IMR-90 (cell line): ENCODE measurements around the gene CACNA1G. TPM values are rescaled to one million over a fixed set of nuclear protein-coding genes. Genes with fewer than 3 reads are reported as not detected.
A peak's percentile ranks its signal among the peaks of the same experiment; 100 is the strongest.

Experiments used
- ATAC-seq: fragments of 200-7000 bp; cut with Tn5 transposase; 2 replicates; pipeline ENCODE4 v1.9.1; 2020; ENCODE audit warnings: low read depth, mild to moderate bottlenecking, moderate library complexity
- BruUV-seq: library from RNA; stranded (reverse); fragments of 400-500 nt; replicated peaks from 2 replicates; lab custom pipeline; 2021; lab: Mats Ljungman, UMichigan
- CTCF ChIA-PET: fragments of 300-600 bp; formaldehyde crosslinking; extraction: SDS; loops from one replicate; lab custom pipeline; 2021; ENCODE audit warnings: antibody characterized with exemption; lab: Yijun Ruan, JAX
- POLR2A ChIA-PET: fragments of 300-600 bp; sonication (Branson Sonifier 250); formaldehyde crosslinking; loops from one replicate; lab custom pipeline; 2022; ENCODE audit warnings: antibody characterized with exemption; ENCODE audit not compliant: unreplicated experiment; lab: Charles Lee
- DNase-seq: peaks from one replicate; pipeline ENCODE4 v3.0.0; 2013
- H2AFZ ChIP-seq: replicated peaks from 2 replicates; pipeline ENCODE3; 2013; ENCODE audit warnings: low read length, mild to moderate bottlenecking; ENCODE audit not compliant: poor library complexity
- H2AK5ac ChIP-seq: 2 replicates; pipeline ENCODE4 v1.6.1; 2013; ENCODE audit warnings: low read depth, low read length, inconsistent platforms
- H2AK9ac ChIP-seq: replicated peaks from 2 replicates; pipeline ENCODE3; 2013; ENCODE audit warnings: mild to moderate bottlenecking, low read depth, low read length, moderate library complexity; ENCODE audit not compliant: poor library complexity
- H2BK120ac ChIP-seq: 2 replicates; pipeline ENCODE4 v1.6.1; 2013; ENCODE audit warnings: low read depth, low read length, inconsistent platforms
- H2BK15ac ChIP-seq: 3 replicates; pipeline ENCODE4 v1.6.1; 2013; ENCODE audit warnings: low read depth, low read length, inconsistent platforms
- H2BK20ac ChIP-seq: 2 replicates; pipeline ENCODE4 v1.6.1; 2013; ENCODE audit warnings: low read depth, mild to moderate bottlenecking, inconsistent platforms, low read length, moderate library complexity
- H2BK5ac ChIP-seq: 2 replicates; pipeline ENCODE4 v1.6.1; 2013; ENCODE audit warnings: mild to moderate bottlenecking, low read depth, low read length, inconsistent platforms; ENCODE audit not compliant: poor library complexity, severe bottlenecking
- H3K14ac ChIP-seq: replicated peaks from 2 replicates; pipeline ENCODE4 v1.6.1; 2013; ENCODE audit warnings: low read depth, low read length, inconsistent platforms
- H3K18ac ChIP-seq: 2 replicates; pipeline ENCODE4 v1.6.1; 2013; ENCODE audit warnings: low read depth, low read length, control low read depth
- H3K23ac ChIP-seq: 2 replicates; pipeline ENCODE4 v1.6.1; 2013; ENCODE audit warnings: low read depth, low read length, inconsistent platforms
- H3K27ac ChIP-seq: 2 replicates; pipeline ENCODE4 v1.5.1; 2013; ENCODE audit warnings: mild to moderate bottlenecking, control low read depth, low read length; ENCODE audit not compliant: insufficient read depth
- H3K27me3 ChIP-seq: 2 replicates; pipeline ENCODE4 v1.6.1; 2013; ENCODE audit warnings: low read length; ENCODE audit not compliant: control insufficient read depth, insufficient read depth
- H3K36me3 ChIP-seq: 2 replicates; pipeline ENCODE4 v1.6.1; 2013; ENCODE audit warnings: low read length, mixed read lengths; ENCODE audit not compliant: control insufficient read depth, insufficient read depth
- H3K4ac ChIP-seq: 2 replicates; pipeline ENCODE4 v1.6.1; 2013; ENCODE audit warnings: low read depth, low read length, inconsistent platforms
- H3K4me1 ChIP-seq: 2 replicates; pipeline ENCODE4 v1.6.1; 2013; ENCODE audit warnings: low read length, mixed read lengths; ENCODE audit not compliant: control insufficient read depth, insufficient read depth
- H3K4me2 ChIP-seq: 2 replicates; pipeline ENCODE4 v1.6.1; 2013; ENCODE audit warnings: low read depth, mild to moderate bottlenecking, control low read depth, low read length, moderate library complexity
- H3K4me3 ChIP-seq: 2 replicates; pipeline ENCODE4 v1.5.1; 2013; ENCODE audit warnings: low read depth, mild to moderate bottlenecking, control low read depth, low read length, moderate library complexity; ENCODE audit not compliant: insufficient read depth
- H3K56ac ChIP-seq: 2 replicates; pipeline ENCODE4 v1.6.1; 2013; ENCODE audit warnings: low read length, inconsistent platforms; ENCODE audit not compliant: insufficient read depth; ENCODE audit errors: extremely low read depth
- H3K79me1 ChIP-seq, 2 experiments: 2 replicates each; pipeline ENCODE4 v1.6.1; 2013; ENCODE audit warnings: low read length in 2 of 2, inconsistent platforms in 1 of 2, low read depth in 1 of 2
- H3K9ac ChIP-seq: 2 replicates; pipeline ENCODE4 v1.6.1; 2013; ENCODE audit warnings: low read depth, low read length, control low read depth
- H3K9me1 ChIP-seq: 2 replicates; pipeline ENCODE4 v1.6.1; 2013; ENCODE audit warnings: low read length, inconsistent platforms; ENCODE audit not compliant: insufficient read depth
- H3K9me3 ChIP-seq: 2 replicates; pipeline ENCODE4 v1.6.1; 2013; ENCODE audit warnings: low read length; ENCODE audit not compliant: control insufficient read depth, insufficient read depth
- H4K20me1 ChIP-seq: 2 replicates; pipeline ENCODE4 v1.6.1; 2013; ENCODE audit warnings: low read length, inconsistent platforms; ENCODE audit not compliant: insufficient read depth
- H4K5ac ChIP-seq: 2 replicates; pipeline ENCODE4 v1.6.1; 2013; ENCODE audit warnings: mild to moderate bottlenecking, low read depth, low read length, control low read depth
- H4K8ac ChIP-seq, 2 experiments: 2 replicates each; pipeline ENCODE4 v1.6.1; 2013; ENCODE audit warnings: low read depth in 2 of 2, low read length in 2 of 2, control low read depth in 1 of 2, inconsistent platforms in 1 of 2
- H4K91ac ChIP-seq: 2 replicates; pipeline ENCODE4 v1.6.1; 2013; ENCODE audit warnings: low read depth, low read length, inconsistent platforms; ENCODE audit not compliant: insufficient read depth
- BHLHE40 ChIP-seq: fragments of 150-350 bp; IDR thresholded peaks from 2 replicates; pipeline ENCODE4 v1.6.1; 2016; ENCODE audit warnings: mild to moderate bottlenecking, low read depth, low read length
- CEBPB ChIP-seq: IDR thresholded peaks from 2 replicates; pipeline ENCODE4 v1.6.1; 2012; ENCODE audit warnings: low read depth, low read length, improper control_type of control experiment
- CHD1 ChIP-seq: IDR thresholded peaks from 2 replicates; pipeline ENCODE4 v1.6.1; 2012; ENCODE audit warnings: low read depth, low read length, improper control_type of control experiment
- FOS ChIP-seq: fragments of 150-350 bp; IDR thresholded peaks from 2 replicates; pipeline ENCODE4 v1.6.1; 2016; ENCODE audit warnings: low read depth, low read length
- MAFK ChIP-seq: IDR thresholded peaks from 2 replicates; pipeline ENCODE4 v1.6.1; 2012; ENCODE audit warnings: low read depth, low read length, improper control_type of control experiment
- MAZ ChIP-seq: IDR thresholded peaks from 2 replicates; pipeline ENCODE4 v1.6.1; 2012; ENCODE audit warnings: low read depth, mild to moderate bottlenecking, low read length, improper control_type of control experiment, moderate library complexity, borderline replicate concordance
- MXI1 ChIP-seq: IDR thresholded peaks from 2 replicates; pipeline ENCODE4 v1.6.1; 2012; ENCODE audit warnings: low read depth, mild to moderate bottlenecking, low read length, moderate library complexity, borderline replicate concordance
- NFE2L2 ChIP-seq: fragments of 150-350 bp; IDR thresholded peaks from 2 replicates; pipeline ENCODE4 v1.6.1; 2016; ENCODE audit warnings: low read depth, mild to moderate bottlenecking, low read length
- POLR2A ChIP-seq: IDR thresholded peaks from 2 replicates; pipeline ENCODE4 v1.6.1; 2012; ENCODE audit warnings: mild to moderate bottlenecking, low read depth, low read length
- RCOR1 ChIP-seq: IDR thresholded peaks from 2 replicates; pipeline ENCODE4 v1.6.1; 2012; ENCODE audit warnings: mild to moderate bottlenecking, low read length, improper control_type of control experiment; ENCODE audit not compliant: insufficient replicate concordance
- RFX5 ChIP-seq: IDR thresholded peaks from 2 replicates; pipeline ENCODE4 v1.8.0; 2012; ENCODE audit warnings: low read depth, mild to moderate bottlenecking, low read length, moderate library complexity
- WGBS, 2 experiments: methylation state at CpG; one replicate each; pipeline versions ENCODE4 v1.1.5 to v1.1.7; 2013; ENCODE audit warnings: missing lambda C conversion rate in 2 of 2; ENCODE audit not compliant: insufficient read length in 1 of 2; ENCODE audit errors: extremely low coverage in 2 of 2; 5-methylcytosine and 5-hydroxymethylcytosine counted together
- dilution Hi-C: fragments of 300-500 bp; cut with HindIII; formaldehyde crosslinking; loops from one replicate; pipeline ENCODE4 v1.14.3; 2018; ENCODE audit warnings: low sequenced_read_pairs; ENCODE audit not compliant: unreplicated experiment
- in situ Hi-C: fragments of 300-500 bp; cut with MboI; formaldehyde crosslinking; loops from 3 replicates; pipeline ENCODE4 v1.14.3; 2019; ENCODE audit warnings: low sequenced_read_pairs, inconsistent platforms, mixed read lengths
- intact Hi-C: fragments of 100-400 bp; cut with micrococcal nuclease; formaldehyde crosslinking; loops from 2 replicates; pipeline ENCODE4 v1.10.0; 2022
- polyA plus RNA-seq, 3 experiments: library from polyadenylated mRNA; depleted of rRNA; stranded (reverse); fragments of >200 nt; gene quantifications; 2 replicates each; pipeline ENCODE4 v1.2.3, GENCODE V29; 2012; ENCODE audit warnings: low replicate concordance in 1 of 3
- total RNA-seq: library from RNA; depleted of rRNA; stranded (reverse); fragments of >200 nt; gene quantifications from 2 replicates; pipeline ENCODE4 v1.2.3, GENCODE V29; 2012
- TF ChIP-seq, protein P1 (sequence below): fragments of 150-350 bp; IDR thresholded peaks from 2 replicates; pipeline ENCODE4 v1.6.1; 2017; ENCODE audit warnings: mild to moderate bottlenecking, antibody characterized with exemption, low read length, low read depth
- TF ChIP-seq, protein P2 (sequence below): fragments of 150-350 bp; IDR thresholded peaks from 2 replicates; pipeline ENCODE4 v1.6.1; 2016; ENCODE audit warnings: low read depth, mild to moderate bottlenecking, low read length, moderate library complexity, borderline replicate concordance
- TF ChIP-seq, protein P3 (sequence below): conservative IDR thresholded peaks from 2 replicates; pipeline ENCODE4 v1.5.1; 2012; ENCODE audit warnings: mild to moderate bottlenecking, low read depth, low read length, improper control_type of control experiment

The CACNA1G gene
- total and polyA plus RNA-seq, 2 of the 4 experiments (the other 2 are of a cell fraction), result under 0.01 to 0.03 TPM

DNA sequence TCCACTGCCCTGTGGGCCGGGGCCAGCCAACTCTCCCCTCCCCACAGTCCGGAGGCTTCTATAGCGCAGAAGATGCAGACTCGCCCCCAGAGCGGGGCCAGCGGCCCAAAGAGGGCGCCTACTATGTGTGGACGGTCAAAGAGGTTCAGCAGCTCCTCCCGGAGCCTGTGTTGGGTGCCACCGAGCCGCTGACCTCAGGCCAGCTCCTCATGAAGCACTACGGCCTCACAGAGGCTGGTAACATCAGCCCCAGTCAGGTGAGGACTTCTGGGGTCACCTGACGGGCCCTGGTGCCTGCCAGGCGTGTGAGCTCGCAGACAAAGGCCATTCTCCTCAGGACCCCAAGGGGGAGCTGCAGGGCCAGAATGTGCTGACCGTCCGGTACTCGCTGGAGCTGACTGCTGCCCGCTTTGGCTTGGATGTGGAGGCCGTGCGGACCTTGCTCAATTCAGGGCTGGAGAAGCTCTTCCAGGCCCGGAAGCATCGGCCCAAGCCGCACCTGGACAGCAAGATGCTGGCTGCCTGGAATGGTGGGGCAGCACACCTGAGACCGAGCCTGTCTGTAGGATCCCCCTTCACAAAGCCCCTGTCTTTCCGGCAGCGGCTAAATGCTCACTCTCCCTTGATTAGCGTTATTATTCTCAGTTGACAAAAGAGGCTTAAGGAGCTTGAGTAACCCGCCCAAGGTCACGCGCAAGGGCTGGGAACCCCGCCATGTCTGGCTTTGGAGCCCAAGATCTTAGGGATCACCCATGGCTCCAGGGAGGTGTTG is 9.7 kb upstream of the CACNA1G start:
- CTCF ChIA-PET, result interaction anchor here (0.6 to 2.4 kb wide), 17 partner anchors 9 to 156 kb away, joined by 3 to 28 read pairs (median 5); partner anchors contain the start of gene CACNA1G
- intact Hi-C loops, result loop anchor here (1.0 to 2.0 kb wide), 3 partner anchors 75 to 144 kb away; partner anchors contain the start of gene ABCC3
- TF ChIP-seq POLR2A, result no peak
- TF ChIP-seq, protein P1, sequence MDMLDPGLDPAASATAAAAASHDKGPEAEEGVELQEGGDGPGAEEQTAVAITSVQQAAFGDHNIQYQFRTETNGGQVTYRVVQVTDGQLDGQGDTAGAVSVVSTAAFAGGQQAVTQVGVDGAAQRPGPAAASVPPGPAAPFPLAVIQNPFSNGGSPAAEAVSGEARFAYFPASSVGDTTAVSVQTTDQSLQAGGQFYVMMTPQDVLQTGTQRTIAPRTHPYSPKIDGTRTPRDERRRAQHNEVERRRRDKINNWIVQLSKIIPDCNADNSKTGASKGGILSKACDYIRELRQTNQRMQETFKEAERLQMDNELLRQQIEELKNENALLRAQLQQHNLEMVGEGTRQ, result peak; percentile 88
- TF ChIP-seq, protein P2, sequence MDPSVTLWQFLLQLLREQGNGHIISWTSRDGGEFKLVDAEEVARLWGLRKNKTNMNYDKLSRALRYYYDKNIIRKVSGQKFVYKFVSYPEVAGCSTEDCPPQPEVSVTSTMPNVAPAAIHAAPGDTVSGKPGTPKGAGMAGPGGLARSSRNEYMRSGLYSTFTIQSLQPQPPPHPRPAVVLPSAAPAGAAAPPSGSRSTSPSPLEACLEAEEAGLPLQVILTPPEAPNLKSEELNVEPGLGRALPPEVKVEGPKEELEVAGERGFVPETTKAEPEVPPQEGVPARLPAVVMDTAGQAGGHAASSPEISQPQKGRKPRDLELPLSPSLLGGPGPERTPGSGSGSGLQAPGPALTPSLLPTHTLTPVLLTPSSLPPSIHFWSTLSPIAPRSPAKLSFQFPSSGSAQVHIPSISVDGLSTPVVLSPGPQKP, result no peak
- TF ChIP-seq, protein P3, sequence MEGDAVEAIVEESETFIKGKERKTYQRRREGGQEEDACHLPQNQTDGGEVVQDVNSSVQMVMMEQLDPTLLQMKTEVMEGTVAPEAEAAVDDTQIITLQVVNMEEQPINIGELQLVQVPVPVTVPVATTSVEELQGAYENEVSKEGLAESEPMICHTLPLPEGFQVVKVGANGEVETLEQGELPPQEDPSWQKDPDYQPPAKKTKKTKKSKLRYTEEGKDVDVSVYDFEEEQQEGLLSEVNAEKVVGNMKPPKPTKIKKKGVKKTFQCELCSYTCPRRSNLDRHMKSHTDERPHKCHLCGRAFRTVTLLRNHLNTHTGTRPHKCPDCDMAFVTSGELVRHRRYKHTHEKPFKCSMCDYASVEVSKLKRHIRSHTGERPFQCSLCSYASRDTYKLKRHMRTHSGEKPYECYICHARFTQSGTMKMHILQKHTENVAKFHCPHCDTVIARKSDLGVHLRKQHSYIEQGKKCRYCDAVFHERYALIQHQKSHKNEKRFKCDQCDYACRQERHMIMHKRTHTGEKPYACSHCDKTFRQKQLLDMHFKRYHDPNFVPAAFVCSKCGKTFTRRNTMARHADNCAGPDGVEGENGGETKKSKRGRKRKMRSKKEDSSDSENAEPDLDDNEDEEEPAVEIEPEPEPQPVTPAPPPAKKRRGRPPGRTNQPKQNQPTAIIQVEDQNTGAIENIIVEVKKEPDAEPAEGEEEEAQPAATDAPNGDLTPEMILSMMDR, result peak; percentile 96
- peak; percentile 44; the same call in 1 of the 2 replicates for TF ChIP-seq BHLHE40
- TF ChIP-seq CEBPB, result peak; percentile 84
- 0 out of 2 replicates have a peak, but pooled peaks have one; percentile 38 for TF ChIP-seq MXI1
- no peak for TF ChIP-seq FOS
- no peak for TF ChIP-seq RCOR1
- TF ChIP-seq MAZ, result peak; percentile 30; the same call in 1 of the 2 replicates
- no peak for TF ChIP-seq CHD1
- TF ChIP-seq MAFK, result peak; percentile 35; the same call in 1 of the 2 replicates
- TF ChIP-seq RFX5, result no peak
- TF ChIP-seq NFE2L2, result no peak

More for the DNA sequence above, 9.7 kb upstream of the CACNA1G start:
- Histone ChIP-seq H3K4me3 (no peak overlapping the region), H3K18ac (no peak overlapping the region), H3K36me3 (peaks cover 24% of the 10 kb centered on the region; the same call in 1 of the 2 replicates), H3K14ac (no peak overlapping the region), H3K9ac (no peak overlapping the region), H2BK15ac (no peak overlapping the region), H3K56ac (no peak overlapping the region), H2BK5ac (no peak overlapping the region), H3K9me1 (peaks cover 5% of the 10 kb centered on the region), H3K4me1 (peaks cover 6% of the 10 kb centered on the region), H2BK120ac (no peak overlapping the region), H3K4me2 (no peak overlapping the region), H2AFZ (peak overlapping the region; percentile 76), H3K79me1 (peaks cover 0 to 11% of the 10 kb centered on the region in 2 experiments; a peak in 2 of 4 replicates), H2AK5ac (peak overlapping the region; percentile 21; the same call in 1 of the 2 replicates), H3K27me3 (no peaks in the 10 kb centered on the region), H3K27ac (no peak overlapping the region), H4K91ac (no peak overlapping the region), H4K5ac (no peak overlapping the region), H2BK20ac (no peak overlapping the region), H4K20me1 (0 out of 2 replicates have a peak, but pooled peaks cover 8% of the 10 kb centered on the region), H3K4ac (no peak overlapping the region), H3K23ac (no peak overlapping the region), H2AK9ac (peak overlapping the region; percentile 1), H4K8ac (no peak overlapping the region), H3K9me3 (no peaks in the 10 kb centered on the region)
- no TSS peak for BruUV-seq
- 42% methylated on average over 21 of the region's 32 CpGs; no CpG with 5 or more reads in 1 of the 2 experiments for WGBS, 2 experiments
- POLR2A ChIA-PET, result no interaction called here
- in situ Hi-C loops, result no loop called here
- DNase-seq, result peak; percentile 85
- dilution Hi-C loops, result no loop called here
- ATAC-seq, result peak; percentile 71
